HFF-Myc (cell line): Measurements from ENCODE around the gene CRYBG3.

Source experiments
- DNase-seq: peaks from one replicate; pipeline ENCODE4 v3.0.0-alpha.2; 2011; ENCODE audit warnings: low read depth; ENCODE audit errors: extremely low read depth
- H3K4me3 ChIP-seq: replicated peaks from 2 replicates; pipeline ENCODE4 v1.5.1; 2011; ENCODE audit warnings: low read depth, mild to moderate bottlenecking, control low read depth, low read length
- TF ChIP-seq, protein P1 (sequence below): IDR thresholded peaks from 2 replicates; pipeline ENCODE4 v1.5.1; 2012; ENCODE audit warnings: mild to moderate bottlenecking, low read depth, low read length, control low read depth; ENCODE audit errors: missing control alignments

The CRYBG3 gene

DNA sequence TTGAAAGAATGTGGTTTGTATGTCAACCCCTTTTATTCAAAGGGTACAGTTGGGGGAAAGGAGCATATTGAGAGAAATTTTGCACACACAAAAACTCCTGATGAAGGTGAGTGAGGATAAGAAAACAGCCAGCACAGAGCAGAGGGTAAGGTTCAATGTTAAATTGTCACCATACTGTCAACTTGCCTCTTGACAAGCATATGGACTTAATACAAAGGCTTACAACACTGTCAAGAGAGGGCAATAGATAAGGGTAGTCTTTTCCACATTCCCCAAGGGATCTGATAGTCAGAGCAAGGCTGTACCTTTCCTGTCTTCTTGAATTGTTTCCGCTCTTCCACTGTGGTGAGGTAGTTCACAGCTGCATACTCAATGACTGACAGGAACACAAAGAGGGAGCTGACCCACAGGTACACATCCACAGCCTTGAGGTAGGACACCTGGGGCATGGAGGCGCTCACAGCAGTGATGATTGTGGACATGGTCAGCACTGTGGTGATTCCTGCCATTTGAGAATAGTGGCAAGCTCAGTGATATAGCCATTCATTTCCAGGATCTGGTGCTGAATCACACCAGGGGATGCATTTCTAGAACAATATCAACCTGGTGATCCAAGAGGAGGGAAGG, 170.8 kb downstream of the CRYBG3 start:
- TF ChIP-seq, protein P1, sequence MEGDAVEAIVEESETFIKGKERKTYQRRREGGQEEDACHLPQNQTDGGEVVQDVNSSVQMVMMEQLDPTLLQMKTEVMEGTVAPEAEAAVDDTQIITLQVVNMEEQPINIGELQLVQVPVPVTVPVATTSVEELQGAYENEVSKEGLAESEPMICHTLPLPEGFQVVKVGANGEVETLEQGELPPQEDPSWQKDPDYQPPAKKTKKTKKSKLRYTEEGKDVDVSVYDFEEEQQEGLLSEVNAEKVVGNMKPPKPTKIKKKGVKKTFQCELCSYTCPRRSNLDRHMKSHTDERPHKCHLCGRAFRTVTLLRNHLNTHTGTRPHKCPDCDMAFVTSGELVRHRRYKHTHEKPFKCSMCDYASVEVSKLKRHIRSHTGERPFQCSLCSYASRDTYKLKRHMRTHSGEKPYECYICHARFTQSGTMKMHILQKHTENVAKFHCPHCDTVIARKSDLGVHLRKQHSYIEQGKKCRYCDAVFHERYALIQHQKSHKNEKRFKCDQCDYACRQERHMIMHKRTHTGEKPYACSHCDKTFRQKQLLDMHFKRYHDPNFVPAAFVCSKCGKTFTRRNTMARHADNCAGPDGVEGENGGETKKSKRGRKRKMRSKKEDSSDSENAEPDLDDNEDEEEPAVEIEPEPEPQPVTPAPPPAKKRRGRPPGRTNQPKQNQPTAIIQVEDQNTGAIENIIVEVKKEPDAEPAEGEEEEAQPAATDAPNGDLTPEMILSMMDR = no peak
- DNase-seq = no peak
- H3K4me3 ChIP-seq = no peak overlapping the region

DNA sequence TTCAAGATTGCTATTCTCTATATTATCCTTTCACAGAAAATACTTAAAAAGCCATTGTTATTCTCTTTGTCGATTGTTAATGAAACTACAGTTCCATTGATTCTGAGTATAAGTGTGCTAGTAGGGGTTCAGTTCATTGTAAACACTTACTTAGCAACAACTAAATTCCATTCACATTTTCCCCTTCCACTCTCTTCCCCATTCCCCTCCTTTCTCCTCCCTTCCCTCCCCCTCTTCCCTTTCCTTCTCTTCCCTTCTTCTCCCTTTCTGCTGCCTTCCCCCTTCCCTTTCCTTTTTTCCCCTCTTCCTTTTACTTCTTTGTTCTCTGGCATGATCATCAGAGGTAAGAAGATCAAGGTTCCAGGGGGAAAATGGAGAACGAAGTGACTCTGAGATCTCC, 171.7 kb downstream of the CRYBG3 start:
- TF ChIP-seq, protein P1 = no peak
- H3K4me3 ChIP-seq = no peak overlapping the region
- no peak for DNase-seq

DNA sequence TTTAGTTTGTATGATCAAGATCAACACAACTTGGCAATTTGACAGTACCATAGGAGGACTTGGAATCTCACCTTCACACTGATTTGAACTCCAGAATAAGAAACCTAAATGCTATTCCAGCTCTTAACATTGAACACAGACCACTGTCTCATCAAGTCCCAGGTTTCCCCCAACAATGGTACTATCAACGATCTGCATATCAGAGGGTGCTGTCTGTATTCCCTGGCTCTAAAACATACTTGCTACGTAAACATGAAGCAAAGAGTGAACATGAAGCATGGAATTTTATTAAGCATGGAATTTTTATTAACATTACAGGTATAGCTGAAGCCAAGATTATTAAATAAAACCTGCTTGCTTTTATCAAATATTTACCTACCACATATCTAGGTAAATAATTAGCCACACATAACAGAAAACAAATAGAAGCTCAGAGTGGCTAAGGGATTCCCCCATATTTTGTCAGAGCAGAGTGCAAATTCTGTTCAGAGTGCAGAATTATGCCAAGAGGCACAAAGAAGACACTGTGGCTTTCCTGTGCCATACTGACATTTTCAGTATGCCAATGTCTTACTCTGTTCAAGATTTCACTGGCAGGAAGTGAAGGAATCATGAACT, 172.6 kb downstream of the CRYBG3 start:
- no peak for DNase-seq

More for the DNA sequence above, 172.6 kb downstream of the CRYBG3 start:
- TF ChIP-seq, protein P1 = no peak
- no peak overlapping the region for H3K4me3 ChIP-seq
